Loucy (cell line): ENCODE data around the gene RBM26.

ENCODE experiments used
- H2AFZ ChIP-seq: fragments of 200-600 bp; sonication (generic); 2 replicates; pipeline ENCODE4 v1.6.0; 2016; ENCODE audit warnings: antibody characterized with exemption, mild to moderate bottlenecking, low read length, moderate library complexity
- H3F3A ChIP-seq: fragments of 200-600 bp; 2 replicates; pipeline ENCODE4 v1.6.0; 2016; ENCODE audit warnings: antibody characterized with exemption, low read depth, mild to moderate bottlenecking
- H3K27me3 ChIP-seq: fragments of 200-600 bp; sonication (generic); 2 replicates; pipeline ENCODE4 v1.6.1; 2014; ENCODE audit warnings: low read length, mild to moderate bottlenecking; ENCODE audit not compliant: insufficient read depth, poor library complexity, severe bottlenecking
- H3K36me3 ChIP-seq: fragments of 200-600 bp; sonication (generic); 2 replicates; pipeline ENCODE4 v1.6.1; 2016; ENCODE audit warnings: low read length; ENCODE audit not compliant: insufficient read depth
- H3K4me1 ChIP-seq: fragments of 200-600 bp; sonication (generic); 2 replicates; pipeline ENCODE4 v1.5.1; 2014; ENCODE audit warnings: low read length, mild to moderate bottlenecking; ENCODE audit not compliant: insufficient read depth, poor library complexity, severe bottlenecking
- H3K4me2 ChIP-seq: fragments of 200-600 bp; sonication (generic); 2 replicates; pipeline ENCODE4 v1.6.0; 2014; ENCODE audit warnings: antibody characterized with exemption, low read length, low read depth, mild to moderate bottlenecking; ENCODE audit not compliant: poor library complexity, severe bottlenecking
- H3K4me3 ChIP-seq: fragments of 200-600 bp; sonication (generic); 2 replicates; pipeline ENCODE4 v1.5.1; 2014; ENCODE audit warnings: low read length, mild to moderate bottlenecking, mixed read lengths; ENCODE audit not compliant: poor library complexity, severe bottlenecking
- H3K79me2 ChIP-seq: fragments of 200-600 bp; sonication (generic); 2 replicates; pipeline ENCODE4 v1.6.1; 2014; ENCODE audit warnings: low read length; ENCODE audit not compliant: insufficient read depth
- H3K9ac ChIP-seq: fragments of 200-600 bp; sonication (generic); 2 replicates; pipeline ENCODE4 v1.6.0; 2014; ENCODE audit warnings: mild to moderate bottlenecking, low read depth, low read length, moderate library complexity; ENCODE audit not compliant: poor library complexity, severe bottlenecking
- H3K9me2 ChIP-seq: fragments of 200-600 bp; sonication (generic); replicated peaks from 2 replicates; pipeline ENCODE4 v1.6.1; 2016; ENCODE audit warnings: low read depth, low read length, mixed read lengths
- H3K9me3 ChIP-seq: fragments of 200-600 bp; sonication (generic); 2 replicates; pipeline ENCODE4 v1.6.1; 2014; ENCODE audit warnings: mild to moderate bottlenecking, antibody characterized with exemption, low read length, low read depth; ENCODE audit not compliant: insufficient read depth
- H4K20me1 ChIP-seq: fragments of 200-600 bp; sonication (generic); 2 replicates; pipeline ENCODE4 v1.6.0; 2014; ENCODE audit warnings: antibody characterized with exemption, low read length, mild to moderate bottlenecking; ENCODE audit not compliant: insufficient read depth, poor library complexity, severe bottlenecking
- CTCF ChIP-seq: fragments of 200-600 bp; sonication (generic); conservative IDR thresholded peaks from 2 replicates; pipeline ENCODE4 v1.5.1; 2014; ENCODE audit warnings: mild to moderate bottlenecking, antibody characterized with exemption, low read length
- EZH2phosphoT487 ChIP-seq: fragments of 200-600 bp; IDR thresholded peaks from 2 replicates; pipeline ENCODE4 v1.6.1; 2018; ENCODE audit warnings: antibody characterized with exemption, mild to moderate bottlenecking, moderate library complexity, borderline replicate concordance

Gene RBM26

GRCh38 chr13:79311386-79311785 lies 94.7 kb downstream of the RBM26 start:
- TF ChIP-seq EZH2phosphoT487 (no peak), CTCF (no peak)
- H3K9me2 ChIP-seq, result no peaks in the 10 kb centered on the region
- H3K79me2 ChIP-seq, result no peaks in the 10 kb centered on the region
- H3K9ac ChIP-seq, result no peak overlapping the region
- H2AFZ ChIP-seq, result no peak overlapping the region
- H3K36me3 ChIP-seq, result no peaks in the 10 kb centered on the region
- H3K4me1 ChIP-seq, result no peaks in the 10 kb centered on the region
- H3F3A ChIP-seq, result peaks cover 4% of the 10 kb centered on the region; the same call in 1 of the 2 replicates
- no peaks in the 10 kb centered on the region for H4K20me1 ChIP-seq
- no peaks in the 10 kb centered on the region for H3K9me3 ChIP-seq
- no peak overlapping the region for H3K4me2 ChIP-seq
- no peaks in the 10 kb centered on the region for H3K27me3 ChIP-seq
- no peak overlapping the region for H3K4me3 ChIP-seq

- Histone ChIP-seq H3K79me2 (no peaks in the 10 kb centered on the region), H3K9me3 (no peaks in the 10 kb centered on the region), H3K9me2 (no peaks in the 10 kb centered on the region), H4K20me1 (no peaks in the 10 kb centered on the region), H2AFZ (no peak overlapping the region), H3F3A (peaks cover 4% of the 10 kb centered on the region; the same call in 1 of the 2 replicates), H3K4me3 (no peak overlapping the region), H3K27me3 (no peaks in the 10 kb centered on the region), H3K4me1 (no peaks in the 10 kb centered on the region), H3K4me2 (no peak overlapping the region), H3K36me3 (no peaks in the 10 kb centered on the region), H3K9ac (no peak overlapping the region)
- no peak for TF ChIP-seq EZH2phosphoT487
- TF ChIP-seq CTCF, result no peak
These were observed 96.4 kb downstream of the RBM26 start for GRCh38 chr13:79309690-79310089.

GRCh38 chr13:79307866-79308298 lies 98.2 kb downstream of the RBM26 start:
- Histone ChIP-seq H3K9ac (no peak overlapping the region), H4K20me1 (no peaks in the 10 kb centered on the region), H3K79me2 (no peaks in the 10 kb centered on the region), H3K36me3 (no peaks in the 10 kb centered on the region), H3K4me1 (no peaks in the 10 kb centered on the region), H3K27me3 (no peaks in the 10 kb centered on the region), H3F3A (peaks cover 4% of the 10 kb centered on the region; the same call in 1 of the 2 replicates), H2AFZ (no peak overlapping the region), H3K4me2 (no peak overlapping the region), H3K9me2 (no peaks in the 10 kb centered on the region), H3K4me3 (no peak overlapping the region), H3K9me3 (no peaks in the 10 kb centered on the region)
- TF ChIP-seq EZH2phosphoT487 (no peak), CTCF (no peak)
